A673 (cell line): ENCODE data around the gene IER3.

Source experiments
- EZH2 ChIP-seq: fragments of 200-600 bp; sonication (generic); IDR thresholded peaks from 2 replicates; pipeline ENCODE4 v1.6.1; 2017; ENCODE audit warnings: borderline replicate concordance, low read depth, mild to moderate bottlenecking, mixed read lengths, antibody characterized with exemption, low read length; ENCODE audit not compliant: poor library complexity, severe bottlenecking
- TF ChIP-seq, protein P1 (sequence below): fragments of 300-800, 200-600 bp; sonication (generic); conservative IDR thresholded peaks from 2 replicates; pipeline ENCODE4 v1.5.1; 2017; ENCODE audit warnings: low read depth, mild to moderate bottlenecking, antibody characterized with exemption, low read length, moderate library complexity, mixed read lengths

DNA sequence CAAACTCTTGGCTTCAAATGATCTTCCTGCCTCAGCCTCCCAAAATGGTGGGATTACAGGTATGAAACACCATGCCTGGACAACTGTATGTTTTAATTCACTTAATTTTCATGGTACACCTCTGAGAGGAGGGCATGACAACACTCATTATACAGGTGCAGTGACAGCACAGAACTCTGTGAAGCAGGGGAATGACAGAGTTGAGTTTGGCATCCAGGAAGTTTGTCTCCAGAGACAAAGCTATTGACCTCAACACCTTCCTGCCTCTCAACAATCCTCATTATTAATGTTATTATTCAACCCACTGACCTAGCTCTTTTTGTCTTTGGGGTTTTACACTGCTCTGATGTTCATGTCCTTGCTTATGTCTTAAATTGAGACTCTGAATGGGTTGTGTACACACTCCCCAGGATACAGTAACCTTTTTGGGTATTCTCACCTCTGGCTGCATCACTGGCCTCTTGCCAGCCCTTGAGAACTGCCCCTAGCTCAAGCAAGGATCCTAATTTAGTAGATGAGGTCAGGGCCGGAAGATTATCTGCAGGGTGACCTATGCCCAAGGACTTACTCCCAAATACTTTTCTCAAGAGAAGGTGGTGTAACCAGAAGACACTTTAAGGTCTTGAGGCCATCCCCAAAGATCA lies 13.0 kb upstream of the IER3 start:
- TF ChIP-seq, protein P1, sequence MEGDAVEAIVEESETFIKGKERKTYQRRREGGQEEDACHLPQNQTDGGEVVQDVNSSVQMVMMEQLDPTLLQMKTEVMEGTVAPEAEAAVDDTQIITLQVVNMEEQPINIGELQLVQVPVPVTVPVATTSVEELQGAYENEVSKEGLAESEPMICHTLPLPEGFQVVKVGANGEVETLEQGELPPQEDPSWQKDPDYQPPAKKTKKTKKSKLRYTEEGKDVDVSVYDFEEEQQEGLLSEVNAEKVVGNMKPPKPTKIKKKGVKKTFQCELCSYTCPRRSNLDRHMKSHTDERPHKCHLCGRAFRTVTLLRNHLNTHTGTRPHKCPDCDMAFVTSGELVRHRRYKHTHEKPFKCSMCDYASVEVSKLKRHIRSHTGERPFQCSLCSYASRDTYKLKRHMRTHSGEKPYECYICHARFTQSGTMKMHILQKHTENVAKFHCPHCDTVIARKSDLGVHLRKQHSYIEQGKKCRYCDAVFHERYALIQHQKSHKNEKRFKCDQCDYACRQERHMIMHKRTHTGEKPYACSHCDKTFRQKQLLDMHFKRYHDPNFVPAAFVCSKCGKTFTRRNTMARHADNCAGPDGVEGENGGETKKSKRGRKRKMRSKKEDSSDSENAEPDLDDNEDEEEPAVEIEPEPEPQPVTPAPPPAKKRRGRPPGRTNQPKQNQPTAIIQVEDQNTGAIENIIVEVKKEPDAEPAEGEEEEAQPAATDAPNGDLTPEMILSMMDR = no peak
- TF ChIP-seq EZH2 = no peak
